Neuronal stem cell (in vitro differentiated cells): ENCODE data around the gene P2RX3.
A peak's percentile ranks its signal among the peaks of the same experiment; 100 is the strongest.

Experiments used
- DNase-seq: peaks from one replicate; pipeline ENCODE4 v3.0.0-alpha.2; 2013; ENCODE audit warnings: low spot score
- H2AFZ ChIP-seq: one replicate; pipeline ENCODE4 v1.6.1; 2013; ENCODE audit warnings: mild to moderate bottlenecking, low read length, inconsistent platforms
- H2AK5ac ChIP-seq: 2 replicates; pipeline ENCODE4 v1.6.1; 2013; ENCODE audit warnings: low read depth, mild to moderate bottlenecking, inconsistent platforms, low read length, moderate library complexity, mixed read lengths
- H2BK120ac ChIP-seq: 2 replicates; pipeline ENCODE4 v1.6.1; 2013; ENCODE audit warnings: low read depth, mild to moderate bottlenecking, inconsistent platforms, low read length, moderate library complexity, mixed read lengths
- H2BK12ac ChIP-seq: one replicate; pipeline ENCODE4 v1.6.1; 2013; ENCODE audit warnings: low read length, inconsistent platforms
- H2BK15ac ChIP-seq: 2 replicates; pipeline ENCODE4 v1.6.1; 2013; ENCODE audit warnings: mild to moderate bottlenecking, low read length, inconsistent platforms, mixed read lengths
- H2BK5ac ChIP-seq: one replicate; pipeline ENCODE4 v1.6.1; 2013; ENCODE audit warnings: inconsistent platforms, mild to moderate bottlenecking, low read length, moderate library complexity
- H3K14ac ChIP-seq: one replicate; pipeline ENCODE4 v1.6.1; 2013; ENCODE audit warnings: low read length, inconsistent platforms
- H3K18ac ChIP-seq: 2 replicates; pipeline ENCODE4 v1.6.1; 2013; ENCODE audit warnings: low read length, inconsistent platforms
- H3K23ac ChIP-seq: 2 replicates; pipeline ENCODE4 v1.6.1; 2013; ENCODE audit warnings: low read depth, mild to moderate bottlenecking, mixed read lengths, low read length, inconsistent platforms; ENCODE audit not compliant: poor library complexity
- H3K27ac ChIP-seq: replicated peaks from 3 replicates; pipeline ENCODE4 v1.5.1; 2013; ENCODE audit warnings: low read length, inconsistent platforms
- H3K27me3 ChIP-seq, 3 experiments: 2 replicates each; pipeline ENCODE4 v1.6.1; 2013; ENCODE audit warnings: low read length in 3 of 3, mild to moderate bottlenecking in 2 of 3, inconsistent platforms in 1 of 3, low read depth in 1 of 3, mixed read lengths in 1 of 3, moderate library complexity in 1 of 3; ENCODE audit not compliant: control insufficient read depth in 3 of 3, insufficient read depth in 3 of 3
- H3K36me3 ChIP-seq, 2 donors: replicated peaks in 1 of 2; 2 replicates each; pipeline ENCODE4 v1.6.1; 2013; ENCODE audit warnings: low read length in 2 of 2; ENCODE audit not compliant: control insufficient read depth in 2 of 2, insufficient read depth in 2 of 2
- H3K4ac ChIP-seq: 2 replicates; pipeline ENCODE4 v1.6.1; 2013; ENCODE audit warnings: inconsistent platforms, mild to moderate bottlenecking, low read length, moderate library complexity
- H3K4me1 ChIP-seq, 2 donors: 1 replicate in 1 of 2; 2 replicates in 1 of 2; pipeline ENCODE4 v1.6.1; 2013; ENCODE audit warnings: low read length in 2 of 2, low read depth in 1 of 2; ENCODE audit not compliant: control insufficient read depth in 2 of 2, insufficient read depth in 1 of 2
- H3K4me2 ChIP-seq: one replicate; pipeline ENCODE4 v1.6.1; 2013; ENCODE audit warnings: mild to moderate bottlenecking, low read length, inconsistent platforms; ENCODE audit not compliant: insufficient read depth, poor library complexity, severe bottlenecking
- H3K4me3 ChIP-seq, 2 donors: 2 replicates each; pipeline ENCODE4 v1.5.1; 2013; ENCODE audit warnings: low read length in 2 of 2, mild to moderate bottlenecking in 2 of 2, inconsistent platforms in 1 of 2, moderate library complexity in 1 of 2
- H3K79me1 ChIP-seq: one replicate; pipeline ENCODE4 v1.6.1; 2013; ENCODE audit warnings: low read depth, mild to moderate bottlenecking, inconsistent platforms, low read length, moderate library complexity
- H3K9ac ChIP-seq: one replicate; pipeline ENCODE4 v1.6.1; 2013; ENCODE audit warnings: mild to moderate bottlenecking, low read depth, low read length, inconsistent platforms; ENCODE audit not compliant: poor library complexity
- H3K9me3 ChIP-seq, 2 donors: replicated peaks in 1 of 2; 2 replicates each; pipeline versions ENCODE3 to v1.6.1; 2013; ENCODE audit warnings: low read length in 2 of 2, mild to moderate bottlenecking in 2 of 2, inconsistent platforms in 1 of 2, low read depth in 1 of 2, mixed read lengths in 1 of 2, moderate library complexity in 1 of 2; ENCODE audit not compliant: control insufficient read depth in 2 of 2, insufficient read depth in 1 of 2
- H4K8ac ChIP-seq: one replicate; pipeline ENCODE4 v1.6.1; 2013; ENCODE audit warnings: low read depth, mild to moderate bottlenecking, inconsistent platforms, low read length, moderate library complexity
- H4K91ac ChIP-seq: one replicate; pipeline ENCODE4 v1.6.1; 2013; ENCODE audit warnings: low read length, low read depth, mild to moderate bottlenecking, inconsistent platforms; ENCODE audit not compliant: poor library complexity
- WGBS, 2 donors: extraction: QIAGEN DNeasy Blood & Tissue Kit; methylation state at CpG; one replicate each; pipeline ENCODE4 v1.1.7; 2013; ENCODE audit warnings: missing lambda C conversion rate in 2 of 2, mixed read lengths in 1 of 2; ENCODE audit not compliant: insufficient read length in 2 of 2, insufficient replicate concordance in 1 of 2; ENCODE audit errors: extremely low coverage in 2 of 2; 5-methylcytosine and 5-hydroxymethylcytosine counted together

P2RX3 gene

GRCh38 chr11:57322256-57323166, 15.6 kb upstream of the P2RX3 start:
- DNase-seq, result peak; percentile 59
- H4K91ac ChIP-seq, result no peak overlapping the region
- H3K9ac ChIP-seq, result peak overlapping the region; percentile 15
- H3K4ac ChIP-seq, result no peak overlapping the region
- H3K36me3 ChIP-seq, result peaks cover 37 to 60% of the 10 kb centered on the region in 2 donors
- peak overlapping the region; percentile 64 for H3K18ac ChIP-seq
- peak overlapping the region; percentile 39 for H3K4me2 ChIP-seq
- peak overlapping the region; percentile 43 for H2BK15ac ChIP-seq
- peaks cover 21 to 30% of the 10 kb centered on the region in 2 donors for H3K4me1 ChIP-seq
- peak overlapping the region; percentile 90 for H2BK5ac ChIP-seq
- H3K9me3 ChIP-seq, result no peaks in the 10 kb centered on the region
- H2BK12ac ChIP-seq, result no peak overlapping the region
- H3K79me1 ChIP-seq, result peaks cover 15% of the 10 kb centered on the region
- no peaks in the 10 kb centered on the region for H3K27me3 ChIP-seq
- H3K4me3 ChIP-seq, result peak overlapping the region in 1 of 2 donors; percentile 72
- H4K8ac ChIP-seq, result no peak overlapping the region
- peak overlapping the region; percentile 25 for H2AFZ ChIP-seq
- H2BK120ac ChIP-seq, result no peak overlapping the region
- WGBS, 2 donors, result no CpG with 5 or more reads among the region's 13 CpGs
- H3K27ac ChIP-seq, result peak overlapping the region; percentile 77
- H3K14ac ChIP-seq, result no peak overlapping the region
- H2AK5ac ChIP-seq, result no peak overlapping the region
- no peak overlapping the region for H3K23ac ChIP-seq

- peak overlapping the region; percentile 90 for H2BK5ac ChIP-seq
- peak overlapping the region; percentile 62 for H3K18ac ChIP-seq
- H3K36me3 ChIP-seq, result peaks cover 40 to 60% of the 10 kb centered on the region in 2 donors
- no peak overlapping the region for H4K91ac ChIP-seq
- no peak overlapping the region for H2AFZ ChIP-seq
- H3K4me2 ChIP-seq, result peak overlapping the region; percentile 89
- H4K8ac ChIP-seq, result no peak overlapping the region
- peaks cover 21 to 30% of the 10 kb centered on the region in 2 donors for H3K4me1 ChIP-seq
- H3K4me3 ChIP-seq, result peak overlapping the region; percentile 72 to 85
- H2AK5ac ChIP-seq, result peak overlapping the region; percentile 96
- no peak overlapping the region for H2BK15ac ChIP-seq
- H3K27ac ChIP-seq, result peak overlapping the region; percentile 92
- H3K4ac ChIP-seq, result no peak overlapping the region
- WGBS, 2 donors, result no CpG with 5 or more reads among the region's 3 CpGs
- no peak overlapping the region for H2BK12ac ChIP-seq
- peaks cover 16% of the 10 kb centered on the region for H3K79me1 ChIP-seq
- no peak overlapping the region for H3K23ac ChIP-seq
- no peak overlapping the region for H3K14ac ChIP-seq
- H3K27me3 ChIP-seq, result no peaks in the 10 kb centered on the region
- no peak for DNase-seq
- H3K9ac ChIP-seq, result peak overlapping the region; percentile 71
- H2BK120ac ChIP-seq, result no peak overlapping the region
- H3K9me3 ChIP-seq, result no peaks in the 10 kb centered on the region
Observed at GRCh38 chr11:57323167-57323854, 14.8 kb upstream of the P2RX3 start.

GRCh38 chr11:57323855-57324153, 14.3 kb upstream of the P2RX3 start:
- no peak overlapping the region for H2BK15ac ChIP-seq
- peak overlapping the region; percentile 84 for H2AFZ ChIP-seq
- WGBS, 2 donors, result no CpG with 5 or more reads among the region's 9 CpGs
- peaks cover 17% of the 10 kb centered on the region for H3K79me1 ChIP-seq
- peak overlapping the region; percentile 89 for H3K9ac ChIP-seq
- no peak overlapping the region for H3K4ac ChIP-seq
- no peak for DNase-seq
- peak overlapping the region; percentile 92 for H3K27ac ChIP-seq
- peak overlapping the region; percentile 36 for H2BK120ac ChIP-seq
- H3K4me1 ChIP-seq, result peaks cover 21 to 30% of the 10 kb centered on the region in 2 donors
- H3K9me3 ChIP-seq, result peaks cover 0 to 1% of the 10 kb centered on the region in 2 donors
- peak overlapping the region; percentile 89 for H3K4me2 ChIP-seq
- peak overlapping the region; percentile 75 for H2BK12ac ChIP-seq
- peak overlapping the region; percentile 72 to 85 for H3K4me3 ChIP-seq
- H4K91ac ChIP-seq, result no peak overlapping the region
- H3K27me3 ChIP-seq, result no peaks in the 10 kb centered on the region
- peak overlapping the region; percentile 68 for H3K23ac ChIP-seq
- peaks cover 41 to 60% of the 10 kb centered on the region in 2 donors for H3K36me3 ChIP-seq
- no peak overlapping the region for H4K8ac ChIP-seq
- peak overlapping the region; percentile 90 for H2BK5ac ChIP-seq
- peak overlapping the region; percentile 99 for H3K18ac ChIP-seq
- peak overlapping the region; percentile 73 for H3K14ac ChIP-seq
- H2AK5ac ChIP-seq, result peak overlapping the region; percentile 96
